GM12865 (cell line): ENCODE results near the gene ORM1.
"Not testable (repeated sequence)": the region's sequence is repeated elsewhere in the genome, so short reads cannot be mapped to it uniquely, and the experiment has no call there.

Experiments
- DNase-seq: peaks from one replicate; pipeline ENCODE4 v3.0.0; 2010; ENCODE audit warnings: low read depth
- H3K4me3 ChIP-seq: 2 replicates; pipeline ENCODE4 v1.5.1; 2011; ENCODE audit warnings: mild to moderate bottlenecking, low read depth, low read length, control low read depth
- CTCF ChIP-seq: IDR thresholded peaks from 2 replicates; pipeline ENCODE4 v1.5.1; 2011; ENCODE audit warnings: low read length, control low read depth, low read depth, inconsistent platforms; ENCODE audit not compliant: insufficient read depth; ENCODE audit errors: missing control alignments

The ORM1 gene

GRCh38 chr9:114330636-114331035 is 7.7 kb downstream of the ORM1 start:
- DNase-seq: no peak
- no peak overlapping the region for H3K4me3 ChIP-seq
- TF ChIP-seq CTCF: no peak

GRCh38 chr9:114331229-114332195 is 8.6 kb downstream of the ORM1 start:
- DNase-seq: not testable (repeated sequence)

GRCh38 chr9:114332474-114333040 is 9.7 kb downstream of the ORM1 start:
- not testable (repeated sequence) for DNase-seq, H3K4me3 ChIP-seq

More at GRCh38 chr9:114331229-114332195, 8.6 kb downstream of the ORM1 start:
- H3K4me3 ChIP-seq: not testable (repeated sequence)

- DNase-seq, H3K4me3 ChIP-seq: not testable (repeated sequence)
Observed at GRCh38 chr9:114333718-114334117, 10.8 kb downstream of the ORM1 start.

- H3K4me3 ChIP-seq: no peak overlapping the region
- TF ChIP-seq CTCF: no peak
- DNase-seq: no peak
Observed at GRCh38 chr9:114334490-114334889, 11.6 kb downstream of the ORM1 start.

- no peak for DNase-seq
- H3K4me3 ChIP-seq: no peak overlapping the region
- no peak for TF ChIP-seq CTCF
Observed at GRCh38 chr9:114335745-114336144, 12.8 kb downstream of the ORM1 start.

GRCh38 chr9:114336157-114336556 is 13.3 kb downstream of the ORM1 start:
- no peak for DNase-seq
- TF ChIP-seq CTCF: no peak
- no peak overlapping the region for H3K4me3 ChIP-seq

GRCh38 chr9:114336699-114337395 is 13.9 kb downstream of the ORM1 start:
- no peak overlapping the region for H3K4me3 ChIP-seq
- TF ChIP-seq CTCF: no peak
- DNase-seq: no peak
